Transverse colon (tissue), 4 donors: ENCODE results near the gene UTY. TPM values are rescaled to one million over a fixed set of nuclear protein-coding genes. Genes with fewer than 3 reads are reported as not detected.
A peak's percentile ranks its signal among the peaks of the same experiment; 100 is the strongest.

ENCODE experiments used
- DNase-seq: peaks from one replicate; pipeline ENCODE4 v3.0.0-alpha.2; 2019
- H3K27ac ChIP-seq, 4 donors: fragments of 200-600 bp; sonication (generic); 2 replicates each; pipeline ENCODE4 v1.5.1; 2016 to 2018; ENCODE audit warnings: inconsistent platforms in 4 of 4
- H3K27me3 ChIP-seq: fragments of 200-600 bp; sonication (generic); 2 replicates; pipeline ENCODE4 v1.5.1; 2017; ENCODE audit warnings: inconsistent platforms
- H3K36me3 ChIP-seq, 4 donors: fragments of 200-600 bp; sonication (generic); 2 replicates each; pipeline ENCODE4 v1.5.1; 2017 to 2019; ENCODE audit warnings: inconsistent platforms in 4 of 4
- H3K4me1 ChIP-seq, 4 donors: fragments of 200-600 bp; sonication (generic); 2 replicates each; pipeline ENCODE4 v1.5.1; 2017 to 2020; ENCODE audit warnings: inconsistent platforms in 4 of 4
- H3K4me3 ChIP-seq, 4 donors: fragments of 200-600 bp; sonication (generic); 1 replicate in 1 of 4; 2 replicates in 3 of 4; pipeline versions ENCODE4 v1.5.1 to v1.6.1; 2017 to 2019; ENCODE audit warnings: inconsistent platforms in 4 of 4
- H3K9me3 ChIP-seq, 2 donors: fragments of 200-600 bp; sonication (generic); 2 replicates each; pipeline ENCODE4 v1.5.1; 2017 to 2019; ENCODE audit warnings: inconsistent platforms in 2 of 2
- CTCF ChIP-seq, 5 experiments: fragments of 200-600 bp in 3 of 5; fragments of 450-650 bp in 2 of 5; sonication (generic) in 3 of 5; IDR thresholded peaks; 1 replicate in 2 of 5; 2 replicates in 3 of 5; pipeline ENCODE4 v1.5.1; 2016 to 2017; ENCODE audit warnings: antibody characterized with exemption in 5 of 5, inconsistent platforms in 3 of 5, mild to moderate bottlenecking in 2 of 5, moderate library complexity in 1 of 5
- EP300 ChIP-seq: sonication (generic); formaldehyde crosslinking; IDR thresholded peaks from one replicate; pipeline ENCODE4 v1.6.1; 2017; ENCODE audit warnings: antibody characterized with exemption, low read depth
- POLR2A ChIP-seq: fragments of 450-650 bp; IDR thresholded peaks from one replicate; pipeline ENCODE4 v1.6.1; 2016; ENCODE audit warnings: antibody characterized with exemption, mild to moderate bottlenecking, moderate library complexity
- POLR2AphosphoS5 ChIP-seq, 3 donors: sonication (generic); formaldehyde crosslinking; IDR thresholded peaks; one replicate each; pipeline ENCODE4 v1.6.1; 2016; ENCODE audit warnings: antibody characterized with exemption in 3 of 3
- WGBS, 2 donors: methylation state at CpG; one replicate each; pipeline ENCODE4 v1.1.5; 2018; ENCODE audit warnings: low coverage in 1 of 2; 5-methylcytosine and 5-hydroxymethylcytosine counted together
- in situ Hi-C, 4 donors: fragments of 200-750 bp; cut with MboI; loops; one replicate each; pipeline versions ENCODE4 v1.15.0 to v1.15.1; 2017; ENCODE audit warnings: low sequenced_read_pairs in 3 of 4, low pct_ligation_motif_present in 1 of 4, low pct_unique_long_range_greater_than_20kb in 1 of 4
- intact Hi-C: fragments of 100-400 bp; cut with DNase I; formaldehyde crosslinking; loops from one replicate; pipeline ENCODE4 v1.15.1; 2023; ENCODE audit warnings: low total_unique reads
- total RNA-seq, 4 donors: library from RNA; depleted of rRNA; stranded (reverse); fragments of >200 nt; gene quantifications; one replicate each; pipeline ENCODE4 v1.1.0, GENCODE V29; 2016

UTY gene
- total RNA-seq, 4 donors from 2014 or later: 50.8 to 137 TPM; not detected in 2

GRCh38 chrY:13333791-13334190 lies 146.0 kb downstream of the UTY start:
- Histone ChIP-seq H3K9me3 (no peaks in the 10 kb centered on the region), H3K27me3 (no peaks in the 10 kb centered on the region), H3K27ac (peak overlapping the region in 2 of 4 donors; percentile 59 to 71), H3K4me3 (no peak overlapping the region), H3K4me1 (peaks cover 0 to 14% (median 5%) of the 10 kb centered on the region in 4 donors), H3K36me3 (no peaks in the 10 kb centered on the region)
- in situ Hi-C loops (loop anchor here in 1 of 4 donors (25.0 kb wide), 1 partner anchor 396 kb away; no protein-coding TSS in a partner anchor), intact Hi-C loops (no loop called here)
- TF ChIP-seq CTCF (IDR thresholded peaks at IDR 0.05) (no peak), POLR2AphosphoS5 (IDR thresholded peaks at IDR 0.05) (no peak), EP300 (no peak), POLR2A (no peak)
- WGBS, 2 donors: no CpG with 5 or more reads among the region's 5 CpGs
- DNase-seq: no peak

- DNase-seq: no peak
- in situ Hi-C loops: loop anchor here in 1 of 4 donors (25.0 kb wide), 1 partner anchor 393 kb away; no protein-coding TSS in a partner anchor
Measured at GRCh38 chrY:13330651-13331050, 149.2 kb downstream of the UTY start.

GRCh38 chrY:13312966-13313365 lies 166.9 kb downstream of the UTY start:
- H3K27me3 ChIP-seq: no peaks in the 10 kb centered on the region
- H3K4me3 ChIP-seq: no peak overlapping the region
- in situ Hi-C loops (no loop called here), intact Hi-C loops (no loop called here)
- H3K9me3 ChIP-seq: no peaks in the 10 kb centered on the region
- H3K36me3 ChIP-seq: no peaks in the 10 kb centered on the region
- no peak overlapping the region for H3K27ac ChIP-seq
- DNase-seq: no peak
- no CpG with 5 or more reads among the region's 1 CpG for WGBS, 2 donors
- H3K4me1 ChIP-seq: no peaks in the 10 kb centered on the region
- TF ChIP-seq POLR2AphosphoS5 (IDR thresholded peaks at IDR 0.05) (no peak), CTCF (IDR thresholded peaks at IDR 0.05) (no peak), POLR2A (no peak), EP300 (no peak)

More at GRCh38 chrY:13330651-13331050, 149.2 kb downstream of the UTY start:
- Histone ChIP-seq H3K4me3 (no peak overlapping the region), H3K36me3 (no peaks in the 10 kb centered on the region), H3K27me3 (no peaks in the 10 kb centered on the region), H3K27ac (no peak overlapping the region), H3K9me3 (no peaks in the 10 kb centered on the region), H3K4me1 (peaks cover 0 to 14% (median 5%) of the 10 kb centered on the region in 4 donors)
- no peak for TF ChIP-seq POLR2A
- no peak for TF ChIP-seq POLR2AphosphoS5 (IDR thresholded peaks at IDR 0.05)
- WGBS, 2 donors: no CpG with 5 or more reads among the region's 2 CpGs
- intact Hi-C loops: no loop called here

GRCh38 chrY:13307959-13308358 lies 171.9 kb downstream of the UTY start:
- H3K4me1 ChIP-seq: no peaks in the 10 kb centered on the region
- in situ Hi-C loops: no loop called here
- WGBS, 2 donors: no CpG with 5 or more reads among the region's 2 CpGs
- no peak for DNase-seq
- TF ChIP-seq POLR2AphosphoS5 (IDR thresholded peaks at IDR 0.05) (no peak), EP300 (no peak), CTCF (IDR thresholded peaks at IDR 0.05) (no peak), POLR2A (no peak)
- H3K9me3 ChIP-seq: no peaks in the 10 kb centered on the region
- no peaks in the 10 kb centered on the region for H3K27me3 ChIP-seq
- H3K36me3 ChIP-seq: no peaks in the 10 kb centered on the region
- H3K4me3 ChIP-seq: no peak overlapping the region
- H3K27ac ChIP-seq: no peak overlapping the region
- intact Hi-C loops: no loop called here

GRCh38 chrY:13300795-13301194 lies 179.0 kb downstream of the UTY start:
- no peak overlapping the region for H3K4me3 ChIP-seq
- TF ChIP-seq CTCF (IDR thresholded peaks at IDR 0.05) (no peak), POLR2A (no peak), POLR2AphosphoS5 (IDR thresholded peaks at IDR 0.05) (no peak), EP300 (no peak)
- in situ Hi-C loops: no loop called here
- no peak for DNase-seq
- H3K36me3 ChIP-seq: peaks cover 0 to 2% (median 0%) of the 10 kb centered on the region in 4 donors
- H3K9me3 ChIP-seq: no peaks in the 10 kb centered on the region
- H3K27me3 ChIP-seq: no peaks in the 10 kb centered on the region
- no peak overlapping the region for H3K27ac ChIP-seq
- no peaks in the 10 kb centered on the region for H3K4me1 ChIP-seq
- intact Hi-C loops: no loop called here
- WGBS, 2 donors: 90% methylated on average over 2 of the region's 4 CpGs; no CpG with 5 or more reads in 1 of the 2 donors
